Stimulated activated CD8-positive, alpha-beta memory T cell treated with anti-CD3 and anti-CD28 coated beads, Interleukin-2, amount 100 ng/mL, for 1 hour (primary cell): ENCODE data around the gene ADAM21.
"Not testable (repeated sequence)": the region's sequence is repeated elsewhere in the genome, so short reads cannot be mapped to it uniquely, and the experiment has no call there.

ENCODE experiments used
- DNase-seq, 2 donors: peaks; one replicate each; pipeline ENCODE4 v3.0.0-alpha.2; 2020; ENCODE audit warnings: low read depth in 2 of 2

ADAM21 gene

DNA sequence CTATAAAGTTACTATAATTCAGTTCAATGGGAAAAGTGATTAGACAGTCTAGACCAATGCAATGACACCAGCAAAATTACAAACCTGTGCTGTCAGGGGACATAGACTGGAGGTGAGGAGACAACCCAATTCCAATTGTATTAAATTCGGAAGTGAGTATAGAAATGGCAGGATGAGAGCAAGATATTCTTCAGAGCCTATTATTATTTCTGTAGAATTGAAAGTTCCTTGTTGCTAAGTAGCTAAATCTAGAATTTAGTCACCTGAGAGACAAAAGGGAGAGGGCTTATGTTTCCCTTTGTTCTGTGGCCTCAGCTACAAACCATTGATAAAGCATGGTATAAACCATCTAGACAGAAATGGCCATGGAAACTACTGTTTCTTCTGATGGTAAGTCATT, at the start of gene ADAM21:
TSS of gene ADAM21 (plus strand) at position 301 of the 400 bp plus-strand sequence. CDS start 5,326 bp downstream, outside the sequence.
- DNase-seq, result no peak

- DNase-seq, result not testable (repeated sequence)
These were observed 48.6 kb upstream of the ADAM21 start for GRCh38 chr14:70403335-70403734.

GRCh38 chr14:70406216-70406615, 45.8 kb upstream of the ADAM21 start:
- not testable (repeated sequence) for DNase-seq

DNA sequence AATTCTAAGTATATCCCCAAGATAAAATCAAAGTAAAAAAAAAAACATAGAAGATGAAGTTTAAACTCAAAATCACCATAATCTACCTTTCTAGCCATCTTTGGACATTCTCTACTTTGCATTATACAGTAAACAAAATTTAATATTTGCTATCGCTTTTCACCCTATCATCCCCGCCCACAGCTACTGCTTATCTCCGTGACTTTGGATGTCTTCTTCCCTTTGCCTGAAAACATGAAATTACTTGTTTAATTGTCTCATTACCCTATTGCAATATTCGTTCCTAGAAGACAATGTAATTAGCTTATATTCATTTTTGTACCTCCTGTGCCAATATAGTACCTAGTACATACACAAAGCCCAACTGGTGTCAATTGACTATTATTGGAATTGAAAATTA, 44.4 kb upstream of the ADAM21 start:
- DNase-seq, result no peak

DNA sequence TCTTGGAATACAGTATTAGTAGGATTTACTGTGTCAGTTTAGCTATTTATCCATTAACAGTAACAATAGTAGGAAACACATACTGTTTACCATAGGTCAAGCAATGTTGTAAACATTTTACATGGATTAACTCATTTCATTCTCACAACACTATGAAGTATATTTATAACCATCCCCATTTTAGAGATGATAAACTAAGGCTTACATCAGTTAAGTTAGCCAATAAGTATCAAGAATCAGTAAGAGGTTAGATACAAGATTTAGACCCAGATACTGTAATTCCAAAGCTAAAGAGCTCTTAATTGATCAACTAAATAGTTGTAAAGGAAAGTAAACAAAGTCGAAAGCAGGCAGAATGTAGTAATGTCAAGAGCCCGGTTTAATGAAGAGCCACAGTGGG, 36.2 kb upstream of the ADAM21 start:
- DNase-seq, result no peak

DNA sequence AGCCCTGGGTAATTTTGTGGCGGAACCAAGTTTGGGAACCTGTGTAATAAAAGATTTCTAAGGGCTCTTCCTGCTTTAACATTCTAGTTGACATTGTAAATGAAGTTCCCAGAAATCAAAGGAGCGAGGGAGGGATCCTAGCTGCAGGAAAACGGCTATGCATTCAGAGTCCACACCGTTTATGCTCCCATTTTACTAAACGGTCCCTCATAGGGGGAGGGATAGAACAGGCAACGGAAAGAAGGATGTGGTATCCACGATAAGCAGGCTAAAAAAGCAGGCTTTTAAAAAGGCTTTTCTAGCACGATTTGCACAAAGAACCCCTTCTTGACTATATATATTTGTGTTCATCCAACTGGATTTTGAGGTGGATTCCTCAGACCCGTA, 35.6 kb upstream of the ADAM21 start:
- no peak for DNase-seq

- peak; percentile 23 to 28 for DNase-seq
These were observed 35.1 kb upstream of the ADAM21 start, which contains the start of gene SYNJ2BP for GRCh38 chr14:70416725-70417349. TSS of gene SYNJ2BP (minus strand) at chr14:70417090. CDS start at chr14:70416963, 127 bp downstream.

DNA sequence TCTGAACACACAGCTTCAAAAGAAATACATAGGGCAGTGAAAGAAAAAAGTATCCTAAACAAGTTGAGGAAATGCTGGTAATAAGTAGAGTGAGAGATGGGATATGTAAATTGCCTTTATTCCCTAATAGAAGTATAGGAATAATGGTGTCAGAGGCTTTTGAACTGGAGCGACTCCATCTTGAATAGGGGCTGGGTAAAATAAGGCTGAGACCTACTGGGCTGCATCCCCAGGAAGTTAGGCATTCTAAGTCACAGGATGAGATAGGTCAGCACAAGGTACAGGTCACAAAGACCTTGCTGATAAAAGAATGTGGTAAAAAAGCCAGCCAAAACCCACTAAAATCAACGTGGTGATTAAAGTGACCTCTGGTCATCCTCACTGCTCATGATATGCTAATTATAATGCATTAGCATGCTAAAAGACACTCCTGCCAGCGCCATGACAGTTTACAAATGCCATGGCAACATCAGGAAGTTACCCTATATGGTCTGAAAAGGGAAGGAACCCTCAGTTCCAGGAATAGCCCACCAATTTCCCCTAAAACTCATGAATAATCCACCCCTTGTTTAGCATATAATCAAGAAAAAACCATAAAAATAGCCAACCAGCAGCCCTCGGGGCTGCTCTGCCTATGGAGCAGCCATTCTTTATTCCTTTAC, 32.6 kb upstream of the ADAM21 start:
- DNase-seq, result not testable (repeated sequence)

DNA sequence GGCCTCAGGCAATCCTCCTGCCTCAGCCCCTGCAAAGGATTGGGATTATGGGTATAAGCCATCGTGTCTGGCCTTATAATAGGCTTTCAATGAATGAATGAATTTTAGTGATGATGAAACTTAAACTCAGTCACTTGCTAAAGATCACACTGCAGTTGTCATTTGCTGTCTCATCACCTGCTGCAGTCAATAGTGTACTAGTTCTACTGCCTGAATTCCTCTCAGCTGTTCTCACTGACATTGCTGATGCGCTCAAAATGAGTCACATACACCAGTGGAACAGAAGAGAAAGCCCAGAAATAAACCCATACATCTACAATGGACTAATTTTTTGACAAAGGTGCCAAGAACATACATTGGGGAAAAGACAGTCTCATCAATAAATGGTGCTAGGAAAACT, 29.4 kb upstream of the ADAM21 start:
- no peak for DNase-seq

GRCh38 chr14:70425354-70425753, 26.6 kb upstream of the ADAM21 start:
- DNase-seq, result no peak

- not testable (repeated sequence) for DNase-seq
These were observed 25.4 kb upstream of the ADAM21 start for GRCh38 chr14:70426555-70426954.

DNA sequence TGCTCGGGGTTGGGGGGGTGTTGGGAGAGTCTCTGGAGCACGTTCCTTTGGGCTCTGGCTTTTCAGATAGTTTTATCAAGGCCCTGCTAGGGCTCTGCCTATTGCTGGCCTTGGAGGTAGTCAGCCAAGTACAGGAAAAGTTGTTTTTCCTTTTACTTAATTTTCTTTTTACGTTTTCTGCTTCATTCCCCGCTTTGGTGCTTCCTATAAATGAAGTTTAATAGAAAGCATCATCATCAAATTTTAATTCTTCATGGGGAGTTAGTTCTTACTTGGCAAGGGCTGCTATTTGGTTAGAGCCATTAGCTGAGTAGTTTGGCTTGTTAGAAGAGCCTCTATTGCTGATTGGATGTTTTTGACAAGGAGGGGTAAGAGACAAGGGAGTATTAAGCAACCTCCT, 15.1 kb upstream of the ADAM21 start:
- no peak for DNase-seq

DNA sequence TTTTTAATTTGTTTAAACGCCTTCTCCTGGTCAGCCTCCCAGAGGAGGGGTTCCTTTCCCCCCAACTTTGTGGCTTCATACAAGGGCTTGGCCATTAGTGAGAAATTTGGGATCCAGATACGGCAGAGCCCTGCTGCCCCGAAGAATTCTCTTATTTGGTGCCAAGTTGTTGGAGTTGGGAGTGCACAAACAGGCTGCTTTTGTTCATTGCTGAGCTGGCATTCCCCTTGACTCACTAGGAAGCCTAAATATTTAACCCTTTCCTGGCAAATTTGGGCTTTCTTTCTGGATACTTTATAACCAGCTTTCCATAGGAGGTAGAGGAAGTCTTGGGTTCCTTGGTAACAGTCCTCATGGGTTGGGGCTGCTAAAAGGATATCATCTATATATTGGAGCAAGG, 10.3 kb upstream of the ADAM21 start:
- no peak for DNase-seq

- DNase-seq, result no peak
These were observed 9.2 kb upstream of the ADAM21 start for GRCh38 chr14:70442750-70443149.

GRCh38 chr14:70448633-70449340, 3.2 kb upstream of the ADAM21 start:
- no peak for DNase-seq

DNA sequence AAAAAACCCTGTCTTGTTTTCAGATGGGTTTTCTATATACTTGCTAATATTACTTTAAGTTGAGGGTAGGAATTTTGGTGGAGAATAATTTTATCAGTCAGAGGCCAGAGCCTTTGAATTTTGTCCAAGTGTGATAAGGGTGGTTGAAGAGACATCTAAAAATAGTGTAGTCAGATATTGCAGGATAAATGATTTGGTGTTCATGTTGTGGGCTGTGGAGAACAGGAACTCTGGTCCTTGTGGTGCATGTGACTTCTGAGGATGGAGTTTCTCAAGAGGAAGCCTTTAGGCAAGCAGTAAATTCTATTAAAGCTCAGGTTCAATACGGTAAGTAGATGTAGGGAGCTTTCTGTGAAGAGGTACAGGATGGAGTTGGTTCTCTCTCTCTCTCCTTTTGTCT, 2.8 kb downstream of the ADAM21 start:
- DNase-seq, result no peak

GRCh38 chr14:70468731-70469130, 16.8 kb downstream of the ADAM21 start:
- no peak for DNase-seq

DNA sequence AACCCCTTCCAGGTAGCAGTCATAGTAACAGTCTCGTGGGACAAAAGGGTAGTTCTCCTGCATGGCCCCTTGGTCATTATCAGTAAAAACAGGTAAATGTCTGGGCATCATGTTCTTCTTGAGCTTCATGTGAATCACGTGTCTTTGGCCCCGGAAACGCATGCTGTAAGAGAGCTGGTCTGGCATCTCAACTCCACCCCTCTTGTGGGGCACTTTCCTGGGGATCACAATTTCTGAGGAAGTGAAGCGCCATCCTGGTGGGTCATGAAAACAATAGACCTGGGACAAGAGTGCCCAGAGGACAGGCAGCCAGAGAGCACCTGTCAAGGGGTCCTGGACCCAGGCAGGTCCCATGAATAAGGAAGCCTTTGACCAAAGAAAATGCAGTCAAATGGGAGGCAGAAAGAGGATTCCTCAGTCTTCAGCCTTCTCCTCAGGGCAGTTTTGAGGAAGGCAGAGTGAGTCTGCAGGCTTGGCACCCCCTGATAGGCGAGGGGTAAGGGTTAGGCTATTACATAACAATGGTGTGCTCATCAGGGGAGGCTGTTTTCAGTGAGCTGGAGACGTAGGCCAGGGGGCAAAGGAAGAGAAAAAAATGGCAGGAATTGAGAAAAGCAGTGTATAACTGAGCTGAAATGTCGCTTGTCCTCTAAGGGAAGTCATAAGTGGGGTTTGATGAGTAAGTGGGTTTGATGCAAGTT, 19.0 kb downstream of the ADAM21 start:
- DNase-seq, result not testable (repeated sequence)

DNA sequence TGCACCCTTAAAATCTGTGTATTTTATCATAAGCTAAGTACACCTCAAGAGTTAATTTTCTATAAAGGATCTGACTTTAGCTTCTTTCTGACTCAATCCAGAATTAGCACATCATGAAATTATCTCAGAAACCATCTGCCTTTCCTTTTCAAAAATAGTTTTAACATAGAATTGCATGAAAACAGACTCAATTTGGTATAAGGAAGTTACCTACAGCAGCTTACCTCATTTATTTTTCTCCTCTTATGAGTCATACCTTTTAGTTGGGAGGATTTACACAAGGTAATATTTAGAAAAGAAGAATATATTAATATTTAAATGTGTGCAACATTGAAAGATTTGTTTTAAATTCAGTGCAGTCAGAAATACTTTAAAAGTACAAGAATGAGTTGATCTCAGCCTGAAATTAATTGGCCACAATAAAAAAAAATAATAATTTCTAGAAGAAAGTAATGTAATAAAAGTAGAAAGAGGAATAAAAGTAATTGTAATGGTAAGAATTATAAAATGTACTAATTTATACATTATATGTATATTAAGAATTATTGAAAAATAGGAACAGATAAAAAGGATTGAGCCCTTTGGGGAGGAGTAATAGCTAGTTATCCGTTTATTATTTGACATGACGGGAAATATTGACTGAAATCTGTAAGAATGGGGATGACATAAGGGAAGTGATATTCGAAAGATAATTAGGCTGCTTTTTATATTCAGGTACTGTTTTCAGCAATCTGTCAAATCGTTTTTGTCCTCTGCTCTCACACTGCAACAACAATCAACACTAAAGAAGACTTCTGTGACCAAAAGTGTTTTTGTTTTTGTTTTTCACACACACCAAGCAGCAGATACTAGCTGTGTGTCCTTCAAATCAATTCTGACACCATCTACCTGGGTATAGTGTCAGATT, 20.5 kb downstream of the ADAM21 start:
- no peak for DNase-seq

DNA sequence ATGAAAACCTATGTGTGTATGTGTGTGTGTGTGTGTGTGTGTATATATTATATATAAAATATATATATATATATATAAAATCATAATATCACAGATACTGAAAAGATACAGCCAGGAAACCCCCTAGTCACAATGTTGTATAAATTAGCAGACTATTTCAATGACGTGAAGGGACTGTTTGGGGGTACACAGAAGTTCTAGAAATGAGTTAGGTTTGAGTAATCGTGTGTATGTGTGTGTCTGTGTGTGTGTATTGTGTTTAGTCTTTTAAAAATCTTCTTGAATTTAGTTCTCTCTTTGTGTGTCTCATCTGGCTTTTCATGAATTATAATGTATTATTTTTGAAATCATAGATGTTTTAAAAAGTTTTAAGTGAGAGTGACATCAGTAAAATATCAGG, 21.9 kb downstream of the ADAM21 start:
- DNase-seq, result no peak

GRCh38 chr14:70475459-70475858, 23.5 kb downstream of the ADAM21 start:
- DNase-seq, result not testable (repeated sequence)
